ENCODE measurements around the gene HAL. TPM values are rescaled to one million over a fixed set of nuclear protein-coding genes. Genes with fewer than 3 reads are reported as not detected.

Gene HAL
- total and polyA plus RNA-seq, 2 of the 13 experiments (the other 11 are each of a cell fraction or from before 2014, with no cell fraction given) = 0.89 to 37.8 TPM

- Histone ChIP-seq H3K36me3 (replicated peaks in 1 of 2; ENCODE audit: control insufficient read depth in 1 of 2, insufficient read depth in 2 of 2, low read length in 2 of 2) (peaks cover 3 to 12% of the 10 kb centered on the region in 2 experiments; a peak in 3 of 5 replicates), H4K20me1 (ENCODE audit: insufficient read depth, low read length) (no peaks in the 10 kb centered on the region), H3K27me3 (ENCODE audit: control insufficient read depth in 1 of 2, insufficient read depth in 2 of 2, low read length in 2 of 2) (no peaks in the 10 kb centered on the region), H2AFZ (ENCODE audit: low read length) (no peak overlapping the region), H3K79me2 (ENCODE audit: insufficient read depth, low read length) (no peaks in the 10 kb centered on the region), H3K9ac (ENCODE audit: insufficient read depth, low read depth, low read length) (no peak overlapping the region), H3K9me3 (ENCODE audit: low read length) (no peaks in the 10 kb centered on the region), H3K4me3 (replicated peaks in 1 of 3; ENCODE audit: insufficient read depth in 1 of 3, low read depth in 2 of 3, low read length in 3 of 3) (no peak overlapping the region), H3K4me1 (ENCODE audit: insufficient read depth, low read length) (peaks cover 54% of the 10 kb centered on the region), H3K27ac (ENCODE audit: extremely low read length, insufficient read depth, low read length) (no peak overlapping the region), H3K4me2 (ENCODE audit: low read depth, low read length) (0 out of 2 replicates have a peak overlapping the region, but pooled peaks have one; percentile 8)
- FAIRE-seq (peak; percentile 70), ATAC-seq (peak; percentile 86), DNase-seq (ENCODE audit: low spot score) (peak; percentile 65)
- no TSS peak for BruUV-seq (replicated peaks)
- WGBS (ENCODE audit: low lambda C conversion rate) = 18% methylated on average over 7 of the region's 7 CpGs
- POLR2A ChIA-PET = interaction anchor here (0.5 to 2.1 kb wide), 10 partner anchors 20 to 140 kb away, joined by 3 to 21 read pairs (median 8); partner anchors contain the start of genes AMDHD1, CCDC38 and SNRPF
- intact Hi-C loops (cut with micrococcal nuclease; ENCODE audit: unreplicated experiment) (loop anchor here (1.0 to 5.0 kb wide), 5 partner anchors 41 to 416 kb away; partner anchors contain the start of gene SNRPF), in situ Hi-C loops (cut with HindIII; ENCODE audit: extremely low pct_ligation_motif_present, low pct_unique_long_range_greater_than_20kb) (loop anchor here (5.0 to 25.0 kb wide), 2 partner anchors 81 to 411 kb away; no protein-coding TSS in a partner anchor)
- CTCF ChIA-PET (ENCODE audit: low intra/inter-chr PET ratio, low total read pairs) = interaction anchor here (1.8 to 3.6 kb wide), 3 partner anchors 78 to 179 kb away, joined by 6 to 35 read pairs (median 7); no protein-coding TSS in a partner anchor
- TF ChIP-seq MXI1 (IDR thresholded peaks at IDR 0.05; ENCODE audit: borderline replicate concordance, low read depth, low read length) (0 out of 3 replicates have a peak, but pooled peaks have one; percentile 23), ERF (CRISPR knock-in tag; IDR thresholded peaks at IDR 0.05) (0 out of 2 replicates have a peak, but pooled peaks have one; percentile 29), ZNF556 (CRISPR knock-in tag; IDR thresholded peaks at IDR 0.05; ENCODE audit: borderline replicate concordance) (no peak), ZMYM4 (CRISPR knock-in tag; IDR thresholded peaks at IDR 0.05) (peak; percentile 57; the same call in 1 of the 2 replicates), REPIN1 (CRISPR knock-in tag; IDR thresholded peaks at IDR 0.05; ENCODE audit: borderline replicate concordance, low read depth) (0 out of 2 replicates have a peak, but pooled peaks have one; percentile 31), ZNF567 (CRISPR knock-in tag; IDR thresholded peaks at IDR 0.05; ENCODE audit: borderline replicate concordance) (no peak), ZMYM2 (CRISPR knock-in tag; IDR thresholded peaks at IDR 0.05) (no peak), IKZF1 (IDR thresholded peaks at IDR 0.05) (no peak), NAIF1 (CRISPR knock-in tag; IDR thresholded peaks at IDR 0.05; ENCODE audit: borderline replicate concordance) (no peak), ZNF18 (CRISPR knock-in tag; IDR thresholded peaks at IDR 0.05; ENCODE audit: insufficient replicate concordance) (no peak), CTCF (CRISPR knock-in tag; IDR thresholded peaks at IDR 0.05) (peak; percentile 90), SMC3 (IDR thresholded peaks at IDR 0.05; ENCODE audit: low read length) (peak; percentile 94), FOXA3 (CRISPR knock-in tag; IDR thresholded peaks at IDR 0.05) (peak; percentile 77)
- TF ChIP-seq, protein P1, sequence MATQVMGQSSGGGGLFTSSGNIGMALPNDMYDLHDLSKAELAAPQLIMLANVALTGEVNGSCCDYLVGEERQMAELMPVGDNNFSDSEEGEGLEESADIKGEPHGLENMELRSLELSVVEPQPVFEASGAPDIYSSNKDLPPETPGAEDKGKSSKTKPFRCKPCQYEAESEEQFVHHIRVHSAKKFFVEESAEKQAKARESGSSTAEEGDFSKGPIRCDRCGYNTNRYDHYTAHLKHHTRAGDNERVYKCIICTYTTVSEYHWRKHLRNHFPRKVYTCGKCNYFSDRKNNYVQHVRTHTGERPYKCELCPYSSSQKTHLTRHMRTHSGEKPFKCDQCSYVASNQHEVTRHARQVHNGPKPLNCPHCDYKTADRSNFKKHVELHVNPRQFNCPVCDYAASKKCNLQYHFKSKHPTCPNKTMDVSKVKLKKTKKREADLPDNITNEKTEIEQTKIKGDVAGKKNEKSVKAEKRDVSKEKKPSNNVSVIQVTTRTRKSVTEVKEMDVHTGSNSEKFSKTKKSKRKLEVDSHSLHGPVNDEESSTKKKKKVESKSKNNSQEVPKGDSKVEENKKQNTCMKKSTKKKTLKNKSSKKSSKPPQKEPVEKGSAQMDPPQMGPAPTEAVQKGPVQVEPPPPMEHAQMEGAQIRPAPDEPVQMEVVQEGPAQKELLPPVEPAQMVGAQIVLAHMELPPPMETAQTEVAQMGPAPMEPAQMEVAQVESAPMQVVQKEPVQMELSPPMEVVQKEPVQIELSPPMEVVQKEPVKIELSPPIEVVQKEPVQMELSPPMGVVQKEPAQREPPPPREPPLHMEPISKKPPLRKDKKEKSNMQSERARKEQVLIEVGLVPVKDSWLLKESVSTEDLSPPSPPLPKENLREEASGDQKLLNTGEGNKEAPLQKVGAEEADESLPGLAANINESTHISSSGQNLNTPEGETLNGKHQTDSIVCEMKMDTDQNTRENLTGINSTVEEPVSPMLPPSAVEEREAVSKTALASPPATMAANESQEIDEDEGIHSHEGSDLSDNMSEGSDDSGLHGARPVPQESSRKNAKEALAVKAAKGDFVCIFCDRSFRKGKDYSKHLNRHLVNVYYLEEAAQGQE (IDR thresholded peaks at IDR 0.05; ENCODE audit: borderline replicate concordance in 1 of 2, low read depth in 1 of 2, low read length in 2 of 2) = no peak
Observed at GRCh38 chr12:95998611-95999286, 2.6 kb upstream of the HAL start.
